Mucosa of descending colon (tissue), 3 donors: Measurements from ENCODE around the gene TBX1. TPM values are rescaled to one million over a fixed set of nuclear protein-coding genes. Genes with fewer than 3 reads are reported as not detected.

ENCODE experiments used
- ATAC-seq: fragments of 200-7000 bp; cut with Tn5 transposase; one replicate; pipeline ENCODE4 v1.9.1; 2020; ENCODE audit warnings: mild to moderate bottlenecking, moderate library complexity
- DNase-seq, 3 donors: peaks; one replicate each; pipeline ENCODE4 v3.0.0-alpha.2; 2020
- H3K36me3 ChIP-seq: fragments of 200-600 bp; one replicate; pipeline ENCODE4 v1.8.0; 2021; ENCODE audit warnings: low read depth, mild to moderate bottlenecking
- H3K4me1 ChIP-seq: fragments of 200-600 bp; one replicate; pipeline ENCODE4 v1.8.0; 2021; ENCODE audit warnings: low read depth, mild to moderate bottlenecking
- H3K4me3 ChIP-seq: fragments of 200-600 bp; one replicate; pipeline ENCODE4 v1.8.0; 2021; ENCODE audit warnings: mild to moderate bottlenecking
- H3K9me3 ChIP-seq: fragments of 200-600 bp; one replicate; pipeline ENCODE4 v1.8.0; 2021; ENCODE audit warnings: mild to moderate bottlenecking
- CTCF ChIP-seq: fragments of 200-600 bp; IDR thresholded peaks from one replicate; pipeline ENCODE4 v1.8.0; 2022; ENCODE audit warnings: antibody characterized with exemption, mild to moderate bottlenecking
- intact Hi-C, 2 donors: fragments of 100-400 bp; cut with DNase I in 1 of 2; cut with micrococcal nuclease in 1 of 2; formaldehyde crosslinking; loops; one replicate each; pipeline versions ENCODE4 v1.11.0 to v1.11.1; 2022; cut with DNase I, micrococcal nuclease
- total RNA-seq, 3 donors: library from RNA; stranded (reverse); fragmentation: NEBNext Ultra II Directional in 2 of 3; extraction: Animal tissue kit (Norgen Biotek cat#: 25700) in 2 of 3; gene quantifications; one replicate each; pipeline versions ENCODE4 v1.2.1 to v1.2.4, GENCODE V29; 2021 to 2023
- donor health status: DM: no; HTN: no; CAD: no; lungs with moderate emphysema.
- donor health status: DM: no; HTN: no; CAD: no.
- donor health status: DM: no; HTN: yes; CAD: no.

TBX1 gene
- total RNA-seq, 3 donors from 2014 or later: 0.90 to 4.1 (median 2.9) TPM

GRCh38 chr22:19815093-19815822 lies 54.7 kb downstream of the TBX1 start:
- Histone ChIP-seq H3K9me3 (no peaks in the 10 kb centered on the region), H3K4me3 (no peak overlapping the region), H3K36me3 (no peaks in the 10 kb centered on the region), H3K4me1 (no peaks in the 10 kb centered on the region)
- intact Hi-C loops: no loop called here
- ATAC-seq: no peak
- TF ChIP-seq CTCF: no peak
- DNase-seq: no peak

GRCh38 chr22:19815823-19816290 lies 55.3 kb downstream of the TBX1 start:
- TF ChIP-seq CTCF: no peak
- ATAC-seq (no peak), DNase-seq (peak in 1 of 3 donors; percentile 21)
- intact Hi-C loops: no loop called here
- no peak overlapping the region for H3K4me3 ChIP-seq
- H3K36me3 ChIP-seq: no peaks in the 10 kb centered on the region
- H3K4me1 ChIP-seq: no peaks in the 10 kb centered on the region
- H3K9me3 ChIP-seq: no peaks in the 10 kb centered on the region

GRCh38 chr22:19816372-19817119 lies 56.0 kb downstream of the TBX1 start:
- H3K36me3 ChIP-seq: no peaks in the 10 kb centered on the region
- TF ChIP-seq CTCF: no peak
- no peak for DNase-seq
- intact Hi-C loops: no loop called here
- no peaks in the 10 kb centered on the region for H3K4me1 ChIP-seq
- no peak for ATAC-seq
- no peak overlapping the region for H3K4me3 ChIP-seq
- no peaks in the 10 kb centered on the region for H3K9me3 ChIP-seq

Other genes starting within 250 kb of the TBX1 start
- gene CLDN5, start 236.4 kb upstream of the TBX1 start, total RNA-seq: 10 to 100 TPM; 22.0 to 34.7 (median 22.2) TPM
- 10 to 100 TPM in 1 of 3 donors, 1 to 10 TPM in 2; 1.2 to 17.8 (median 2.7) TPM for gene SEPTIN5, start 46.3 kb upstream of the TBX1 start, total RNA-seq
- gene GP1BB, start 37.2 kb upstream of the TBX1 start, total RNA-seq: 1 to 10 TPM in 1 of 3 donors, under 1 TPM in 2; 0.34 to 1.5 (median 0.41) TPM
- 1 to 10 TPM; 2.7 to 4.7 (median 3.4) TPM for gene GNB1L, start 94.1 kb downstream of the TBX1 start, total RNA-seq
- gene RTL10, start 94.1 kb downstream of the TBX1 start, total RNA-seq: 10 to 100 TPM; 10.1 to 12.2 (median 11.9) TPM
- gene COMT, start 181.0 kb downstream of the TBX1 start, total RNA-seq: 10 to 100 TPM; 61.2 to 88.7 (median 70.7) TPM
- gene TXNRD2, start 181.0 kb downstream of the TBX1 start, total RNA-seq: 10 to 100 TPM; 20.9 to 23.6 (median 22.6) TPM